Ovary (tissue), 3 donors: Measurements from ENCODE around the gene CAPN9.

ENCODE experiments used
- POLR2A ChIP-seq: fragments of 450-650 bp; IDR thresholded peaks from one replicate; pipeline ENCODE4 v1.6.1; 2017; ENCODE audit warnings: antibody characterized with exemption, mild to moderate bottlenecking, moderate library complexity
- TF ChIP-seq, protein P1 (sequence below), 3 donors: fragments of 450-650 bp in 2 of 3; fragments of 200-600 bp in 1 of 3; IDR thresholded peaks; one replicate each; pipeline versions ENCODE4 v1.5.1 to v1.8.0; 2016 to 2022; ENCODE audit warnings: antibody characterized with exemption in 3 of 3, mild to moderate bottlenecking in 1 of 3
- donor health status: DM: no; HTN: no; CAD: no.

DNA sequence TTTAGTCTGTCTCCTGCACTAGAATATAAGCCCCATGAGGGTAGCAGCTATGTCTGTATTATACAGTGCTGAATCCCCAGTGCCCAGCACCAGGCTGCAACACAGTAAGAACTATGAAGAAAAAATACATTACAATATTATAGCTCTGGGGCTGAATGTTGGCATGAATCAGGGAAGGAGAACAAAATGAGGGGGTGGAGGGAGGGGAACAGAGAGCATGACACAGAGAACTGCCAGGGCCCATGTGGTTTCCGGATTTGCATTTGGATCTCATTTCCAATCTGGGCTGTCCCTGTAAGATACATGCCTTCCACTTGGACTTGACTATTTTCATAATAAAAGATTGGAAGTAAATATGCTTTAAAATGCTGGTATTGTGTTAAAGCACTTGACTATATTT is 85.3 kb downstream of the CAPN9 start:
- TF ChIP-seq, protein P1, sequence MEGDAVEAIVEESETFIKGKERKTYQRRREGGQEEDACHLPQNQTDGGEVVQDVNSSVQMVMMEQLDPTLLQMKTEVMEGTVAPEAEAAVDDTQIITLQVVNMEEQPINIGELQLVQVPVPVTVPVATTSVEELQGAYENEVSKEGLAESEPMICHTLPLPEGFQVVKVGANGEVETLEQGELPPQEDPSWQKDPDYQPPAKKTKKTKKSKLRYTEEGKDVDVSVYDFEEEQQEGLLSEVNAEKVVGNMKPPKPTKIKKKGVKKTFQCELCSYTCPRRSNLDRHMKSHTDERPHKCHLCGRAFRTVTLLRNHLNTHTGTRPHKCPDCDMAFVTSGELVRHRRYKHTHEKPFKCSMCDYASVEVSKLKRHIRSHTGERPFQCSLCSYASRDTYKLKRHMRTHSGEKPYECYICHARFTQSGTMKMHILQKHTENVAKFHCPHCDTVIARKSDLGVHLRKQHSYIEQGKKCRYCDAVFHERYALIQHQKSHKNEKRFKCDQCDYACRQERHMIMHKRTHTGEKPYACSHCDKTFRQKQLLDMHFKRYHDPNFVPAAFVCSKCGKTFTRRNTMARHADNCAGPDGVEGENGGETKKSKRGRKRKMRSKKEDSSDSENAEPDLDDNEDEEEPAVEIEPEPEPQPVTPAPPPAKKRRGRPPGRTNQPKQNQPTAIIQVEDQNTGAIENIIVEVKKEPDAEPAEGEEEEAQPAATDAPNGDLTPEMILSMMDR (IDR thresholded peaks at IDR 0.05) = no peak
- TF ChIP-seq POLR2A = no peak
